Islet precursor cell (in vitro differentiated cells): ENCODE results near the gene DNAJC27.
"Not testable (repeated sequence)": the region's sequence is repeated elsewhere in the genome, so short reads cannot be mapped to it uniquely, and the experiment has no call there.

ENCODE experiments used
- DNase-seq: peaks from one replicate; pipeline ENCODE4 v3.0.0-alpha.2; 2018

Gene DNAJC27

GRCh38 chr2:24971536-24972314 is at the start of gene DNAJC27:
DNAJC27 (minus strand) TSS chr2:24971955; CDS start chr2:24971904, 51 bp downstream.
- peak; percentile 99 for DNase-seq

GRCh38 chr2:25018681-25019080 is 46.9 kb upstream of the DNAJC27 start:
- DNase-seq = no peak

GRCh38 chr2:25014631-25015030 is 42.9 kb upstream of the DNAJC27 start:
- DNase-seq = no peak

GRCh38 chr2:25011342-25011741 is 39.6 kb upstream of the DNAJC27 start:
- DNase-seq = not testable (repeated sequence)

- DNase-seq = no peak
These were observed 38.2 kb upstream of the DNAJC27 start for GRCh38 chr2:25009954-25010353.

GRCh38 chr2:25002066-25002465 is 30.3 kb upstream of the DNAJC27 start:
- no peak for DNase-seq

DNA sequence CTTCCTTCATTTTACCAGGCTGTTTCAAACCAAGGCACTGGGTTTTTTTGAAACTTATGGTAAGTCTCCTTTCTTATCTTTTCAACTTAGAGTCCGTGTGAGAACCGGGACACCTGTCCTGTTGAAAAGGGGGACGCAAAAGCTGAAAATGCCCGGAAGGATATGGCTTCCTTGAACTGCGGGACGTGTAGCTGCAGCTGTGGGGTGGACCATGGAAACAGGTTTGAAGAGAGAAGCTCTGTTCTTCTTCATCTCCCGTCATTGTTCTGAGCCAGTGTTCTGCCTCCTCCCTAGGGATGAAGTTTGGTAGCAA is 29.5 kb upstream of the DNAJC27 start:
- DNase-seq = no peak

DNA sequence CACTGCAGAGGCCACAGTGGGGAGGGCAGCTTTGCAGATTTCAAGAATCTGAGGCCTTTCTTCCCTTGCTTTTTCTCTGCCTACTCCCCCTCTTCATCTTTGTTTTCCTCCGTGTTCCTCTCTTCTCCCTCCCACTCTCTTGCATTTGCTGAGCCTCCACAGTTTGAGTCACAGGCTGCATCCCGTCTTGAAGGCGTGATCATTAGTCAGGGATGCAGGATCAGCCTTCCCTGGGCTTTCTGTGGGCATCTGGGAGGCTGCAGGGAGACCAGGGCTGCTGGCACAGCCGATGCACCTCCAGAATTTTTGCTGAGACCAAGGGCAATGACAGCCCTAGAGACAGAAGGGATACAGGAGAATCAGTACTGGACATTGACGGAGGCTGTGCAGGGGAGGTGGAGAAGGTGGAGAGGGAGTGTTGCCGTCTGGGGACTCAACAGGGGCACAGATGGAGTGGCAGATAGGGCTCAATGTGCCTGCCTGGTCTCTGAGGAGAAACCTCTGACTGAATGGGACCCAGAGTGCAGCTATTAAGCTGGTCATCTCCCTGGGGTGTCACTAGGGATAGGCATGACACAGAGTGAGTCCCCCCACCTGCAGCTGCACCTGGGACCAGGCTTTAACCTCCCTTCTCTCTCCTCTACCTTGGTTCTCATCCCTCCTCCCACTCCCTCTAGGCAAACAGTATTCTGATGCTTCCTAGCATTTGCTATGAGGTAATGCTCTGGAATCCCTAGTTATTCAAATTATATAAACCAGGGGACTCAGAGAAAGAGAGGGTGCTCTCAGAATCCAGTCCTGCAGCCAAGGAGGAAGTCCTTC is 29.0 kb upstream of the DNAJC27 start:
- no peak for DNase-seq

DNA sequence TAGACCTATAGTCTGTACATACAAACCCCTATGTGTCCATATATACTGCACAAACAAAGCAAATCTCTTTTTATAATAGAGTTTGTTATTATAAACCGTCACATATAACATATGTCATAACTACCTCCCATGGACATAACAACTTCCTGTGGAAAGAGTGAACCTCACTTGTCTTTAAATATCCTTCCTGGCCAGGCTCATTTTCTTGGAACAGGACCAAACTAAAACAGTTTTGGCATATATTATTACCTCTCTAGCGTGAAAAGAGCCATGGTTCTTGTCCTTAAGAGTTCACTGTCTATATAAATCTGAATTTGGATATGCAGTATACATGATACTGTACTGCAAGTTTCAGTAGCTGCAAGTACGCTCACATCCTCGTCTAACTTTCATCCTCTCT is 28.3 kb upstream of the DNAJC27 start:
- no peak for DNase-seq

DNA sequence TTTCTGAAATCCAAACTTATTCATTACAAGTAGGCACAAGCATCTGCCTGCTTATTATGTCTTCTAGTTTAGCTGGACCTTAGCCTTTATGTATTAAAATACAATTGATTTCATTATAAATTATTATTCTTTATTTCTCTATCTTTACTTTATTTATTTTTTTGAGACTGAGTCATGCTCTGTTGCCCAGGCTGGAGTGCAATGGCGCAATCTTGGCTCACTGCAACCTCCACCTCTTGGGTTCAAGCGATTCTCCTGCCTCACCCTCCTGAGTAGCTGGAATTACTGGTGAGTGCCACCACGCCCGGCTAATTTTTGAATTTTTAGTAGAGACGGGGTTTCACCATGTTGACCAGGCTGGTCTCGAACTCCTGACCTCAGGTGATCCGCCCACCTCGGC is 27.3 kb upstream of the DNAJC27 start:
- not testable (repeated sequence) for DNase-seq

DNA sequence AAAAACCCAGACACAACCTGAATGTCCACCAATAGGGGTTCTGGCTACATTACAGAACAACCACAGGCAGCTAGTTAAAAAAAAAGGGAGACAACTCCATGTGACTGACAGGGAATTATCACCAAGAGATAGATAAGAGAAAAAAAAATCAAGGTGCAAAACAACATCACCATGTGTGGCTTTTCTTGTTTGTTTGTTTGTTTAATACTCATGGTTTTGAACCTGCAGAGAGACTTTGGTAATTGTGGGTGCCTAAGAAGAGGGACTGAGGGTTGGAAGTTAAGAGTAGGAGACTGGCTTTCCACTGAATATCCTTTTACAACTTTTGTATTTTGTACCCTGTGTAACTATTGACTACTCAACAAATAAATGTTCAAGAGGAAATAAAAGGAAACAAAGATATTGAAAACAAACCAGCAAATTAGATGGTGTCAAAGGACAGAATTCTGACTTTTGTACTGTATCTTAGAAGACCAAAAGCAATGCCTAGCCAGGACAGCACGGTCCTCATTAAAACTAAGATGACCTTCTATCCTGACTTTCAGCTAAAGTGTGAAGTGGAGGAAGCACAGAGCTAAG is 22.5 kb upstream of the DNAJC27 start:
- DNase-seq = no peak

- DNase-seq = no peak
These were observed 21.8 kb upstream of the DNAJC27 start for GRCh38 chr2:24993406-24994145.

DNA sequence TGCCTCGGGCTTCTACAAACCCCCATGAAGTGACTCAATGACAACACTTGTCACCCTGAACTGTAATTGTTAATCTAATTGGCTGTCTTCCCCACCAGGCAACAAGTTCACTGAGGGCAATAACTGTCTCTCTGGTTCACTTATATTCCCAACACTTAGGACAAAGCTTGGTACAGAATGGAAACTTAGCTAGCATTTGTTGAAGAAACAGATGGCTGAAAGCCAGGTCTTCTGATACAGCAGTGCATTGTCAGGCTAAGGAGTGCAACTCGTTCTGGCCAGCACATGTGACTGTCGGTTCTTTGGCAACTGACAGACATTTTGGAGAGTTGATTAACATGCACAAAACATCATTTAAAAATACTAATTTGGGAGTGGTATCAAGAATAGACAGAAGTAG is 14.6 kb upstream of the DNAJC27 start:
- DNase-seq = no peak

GRCh38 chr2:24985511-24985910 is 13.8 kb upstream of the DNAJC27 start:
- DNase-seq = no peak

DNA sequence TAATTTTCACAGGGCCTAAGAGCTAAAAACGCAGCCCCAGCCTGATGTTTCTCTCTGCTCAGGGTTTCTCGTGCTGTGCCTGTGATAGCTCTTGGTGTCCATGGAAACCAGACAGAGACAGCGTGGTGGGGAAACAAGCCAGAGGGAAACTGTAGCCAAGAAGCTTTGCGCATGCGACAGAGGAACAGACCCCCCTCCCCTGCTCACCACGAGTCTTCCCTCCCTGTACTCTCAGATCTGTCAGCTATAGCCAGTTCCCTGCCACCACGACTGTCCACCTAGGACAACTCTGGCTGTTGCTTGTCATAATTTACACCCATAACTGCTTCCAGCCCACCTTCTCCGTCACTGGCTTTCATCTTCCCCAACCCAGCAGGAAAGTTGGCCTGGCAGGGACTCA is 13.2 kb upstream of the DNAJC27 start:
- DNase-seq = peak; percentile 80

- DNase-seq = no peak
These were observed 9.8 kb upstream of the DNAJC27 start for GRCh38 chr2:24981411-24982136.

DNA sequence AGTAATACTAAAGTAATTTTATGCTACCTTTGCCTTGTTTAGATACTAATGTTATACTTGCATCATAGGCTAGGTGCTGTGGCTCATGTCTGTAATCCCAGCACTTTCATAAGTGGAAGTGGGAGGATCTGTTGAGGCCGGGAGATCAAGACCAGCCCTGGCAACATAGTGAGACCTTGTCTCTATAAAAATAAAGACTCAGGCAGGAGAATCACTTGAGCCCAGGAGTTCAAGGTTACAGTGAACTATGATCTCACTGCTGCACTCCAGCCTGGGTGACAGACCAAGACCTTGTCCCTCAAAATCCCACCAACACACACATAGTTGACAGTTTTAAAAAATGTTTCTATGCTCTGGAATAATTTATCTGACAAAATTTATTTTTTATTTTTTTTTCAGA is 6.9 kb upstream of the DNAJC27 start:
- no peak for DNase-seq

DNA sequence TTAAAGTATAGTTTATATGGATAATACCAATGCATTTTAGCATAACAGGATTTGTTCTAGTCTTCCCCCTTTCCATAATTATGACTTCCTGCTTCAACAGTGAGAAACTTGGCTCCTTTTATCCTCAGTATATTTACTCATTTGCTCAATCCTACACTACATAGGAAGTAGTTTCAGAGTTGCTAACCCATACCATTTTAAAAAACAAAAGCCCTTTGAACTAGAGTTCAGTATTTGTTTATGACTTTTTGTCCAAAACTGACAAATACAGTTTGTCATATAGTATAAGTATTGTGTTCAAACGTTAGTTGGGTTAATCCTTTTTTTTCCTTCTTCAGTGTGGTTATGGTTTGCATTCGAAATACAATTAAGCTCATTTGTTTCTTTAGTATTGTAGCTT is 5.9 kb upstream of the DNAJC27 start:
- no peak for DNase-seq

DNA sequence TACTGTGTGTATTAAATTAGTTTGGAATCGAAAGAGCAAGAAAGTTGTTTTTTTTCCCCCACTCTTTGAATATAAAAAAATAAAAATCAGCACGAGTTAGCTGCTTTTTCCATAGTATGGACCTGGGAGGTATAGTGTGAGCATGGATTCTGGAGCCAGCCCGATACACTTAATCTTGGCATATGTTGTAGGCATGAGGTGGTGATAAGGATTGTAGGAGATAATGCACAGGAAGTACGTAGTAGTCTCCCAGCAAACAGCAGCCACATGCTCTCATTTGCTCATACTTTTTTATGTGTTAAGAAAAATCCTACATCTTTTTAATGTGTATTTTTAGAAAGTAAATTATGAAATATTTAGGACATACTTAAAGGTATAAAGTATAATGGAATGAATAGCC is 2.1 kb upstream of the DNAJC27 start:
- no peak for DNase-seq

- DNase-seq = no peak
These were observed 683 bp upstream of the DNAJC27 start for GRCh38 chr2:24972315-24972961.

DNA sequence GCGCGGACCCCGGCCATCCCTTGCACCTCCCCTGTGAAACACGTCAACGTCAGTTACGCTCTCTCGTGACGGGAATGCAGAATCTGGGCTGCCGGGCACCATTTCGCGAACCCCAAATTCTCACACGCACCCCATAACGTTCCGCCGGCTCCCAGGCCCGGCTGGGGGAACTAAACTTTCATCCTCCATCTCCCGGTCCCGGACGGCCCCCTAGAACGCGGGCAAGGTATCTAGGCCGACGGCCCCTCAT is 544 bp downstream of the DNAJC27 start:
- no peak for DNase-seq

GRCh38 chr2:24970483-24971285 is 1.1 kb downstream of the DNAJC27 start:
- DNase-seq = no peak
